GM18498 (cell line): ENCODE measurements around the gene KDM8.
"Not testable (repeated sequence)": the region's sequence is repeated elsewhere in the genome, so short reads cannot be mapped to it uniquely, and the experiment has no call there.

Experiments used
- ATAC-seq: cut with Tn5 transposase; IDR thresholded peaks from one replicate; pipeline ENCODE4 v1.9.1; 2021; ENCODE audit warnings: mild to moderate bottlenecking, moderate library complexity; ENCODE audit not compliant: unreplicated experiment

KDM8 gene

GRCh38 chr16:27190316-27190871, 12.9 kb upstream of the KDM8 start:
- no peak for ATAC-seq

- no peak for ATAC-seq
Measured at GRCh38 chr16:27191352-27191924, 11.9 kb upstream of the KDM8 start.

- ATAC-seq = no peak
Measured at GRCh38 chr16:27193300-27193990, 9.9 kb upstream of the KDM8 start.

- ATAC-seq = no peak
Measured at GRCh38 chr16:27195076-27195741, 8.1 kb upstream of the KDM8 start.

GRCh38 chr16:27195941-27196595, 7.3 kb upstream of the KDM8 start:
- no peak for ATAC-seq

GRCh38 chr16:27197004-27197403, 6.3 kb upstream of the KDM8 start:
- no peak for ATAC-seq

- ATAC-seq = no peak
Measured at GRCh38 chr16:27198451-27199234, 4.7 kb upstream of the KDM8 start.

- no peak for ATAC-seq
Measured at GRCh38 chr16:27199235-27199586, 4.1 kb upstream of the KDM8 start.

- peak; percentile 30 for ATAC-seq
Measured at GRCh38 chr16:27199736-27200135, 3.6 kb upstream of the KDM8 start.

GRCh38 chr16:27200914-27201313, 2.4 kb upstream of the KDM8 start:
- not testable (repeated sequence) for ATAC-seq

- peak; percentile 74 for ATAC-seq
Measured at GRCh38 chr16:27202923-27203506, 311 bp upstream of the KDM8 start.

GRCh38 chr16:27204312-27204915, 1.1 kb downstream of the KDM8 start:
- ATAC-seq = no peak

GRCh38 chr16:27205423-27206065, 2.2 kb downstream of the KDM8 start:
- ATAC-seq = no peak

GRCh38 chr16:27207121-27207520, 3.8 kb downstream of the KDM8 start:
- ATAC-seq = not testable (repeated sequence)

GRCh38 chr16:27208081-27208680, 4.9 kb downstream of the KDM8 start:
- ATAC-seq = no peak

- ATAC-seq = no peak
Measured at GRCh38 chr16:27208796-27209195, 5.5 kb downstream of the KDM8 start.

- no peak for ATAC-seq
Measured at GRCh38 chr16:27209591-27209990, 6.3 kb downstream of the KDM8 start.

- no peak for ATAC-seq
Measured at GRCh38 chr16:27210174-27210573, 6.8 kb downstream of the KDM8 start.

- no peak for ATAC-seq
Measured at GRCh38 chr16:27211026-27211425, 7.7 kb downstream of the KDM8 start.
